ENCODE results near the gene CFAP70.

CFAP70 gene

GRCh38 chr10:73310475-73310874 is 48.2 kb downstream of the CFAP70 start:
- no peak overlapping the region for H3K4me3 ChIP-seq (ENCODE audit: low read length)
- DNase-seq (ENCODE audit: low read depth) = no peak
- no peak for TF ChIP-seq CTCF (IDR thresholded peaks at IDR 0.05; ENCODE audit: insufficient read depth, low read depth, low read length, missing control alignments)

DNA sequence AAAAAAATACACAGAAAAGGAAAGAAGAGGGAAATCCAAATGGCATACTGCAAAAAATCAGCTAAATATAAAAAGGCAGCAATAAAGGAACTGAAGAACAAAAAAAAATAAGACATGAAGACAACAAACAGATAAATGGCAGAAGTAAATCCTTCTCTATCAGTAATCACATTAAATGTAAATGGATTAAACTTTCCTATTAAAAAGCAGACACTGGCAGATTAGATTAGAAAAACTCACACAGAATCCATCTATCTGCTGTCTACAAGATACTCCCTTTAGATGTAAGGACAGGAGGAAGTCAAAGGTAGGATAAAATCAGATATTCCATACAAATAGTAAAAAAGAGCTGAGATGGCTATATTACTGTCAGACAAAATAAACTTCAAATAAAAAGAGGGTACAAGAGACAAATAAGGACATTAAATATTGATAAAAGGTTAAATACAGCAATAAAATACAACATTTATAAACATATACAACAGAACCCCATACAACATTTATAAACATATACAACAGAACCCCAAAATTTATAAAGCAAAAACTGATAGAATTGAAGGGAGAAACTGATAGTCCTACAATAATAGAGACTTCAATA is 51.4 kb downstream of the CFAP70 start:
- DNase-seq (ENCODE audit: low read depth) = no peak
- TF ChIP-seq CTCF (IDR thresholded peaks at IDR 0.05; ENCODE audit: insufficient read depth, low read depth, low read length, missing control alignments) = no peak
- no peak overlapping the region for H3K4me3 ChIP-seq (ENCODE audit: low read length)

DNA sequence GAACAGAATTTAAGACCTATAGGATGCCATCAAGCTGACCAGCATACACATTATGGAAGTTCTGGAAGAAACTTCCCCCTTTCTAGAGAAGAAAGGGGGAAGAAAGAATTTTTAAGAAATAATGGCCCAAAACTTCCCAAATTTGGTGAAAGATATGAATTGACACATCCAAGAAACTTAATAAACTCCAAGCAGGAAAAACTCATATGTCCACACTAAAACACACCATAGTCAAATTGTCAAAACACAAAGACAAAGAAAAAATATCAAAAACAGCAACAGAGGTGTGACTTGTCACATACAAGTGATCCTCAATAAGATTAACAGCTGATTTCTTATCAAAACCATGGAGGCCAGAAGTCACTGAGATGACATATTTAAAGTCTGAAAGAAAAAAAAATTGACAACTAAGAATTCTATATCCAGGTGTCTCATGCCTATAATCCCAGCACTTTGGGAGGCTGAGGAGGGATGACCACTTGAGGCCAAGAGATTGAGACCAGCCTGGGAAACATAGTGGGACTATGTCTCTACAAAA is 52.4 kb downstream of the CFAP70 start:
- H3K4me3 ChIP-seq (ENCODE audit: low read length) = no peak overlapping the region
- no peak for TF ChIP-seq CTCF (IDR thresholded peaks at IDR 0.05; ENCODE audit: insufficient read depth, low read depth, low read length, missing control alignments)

DNA sequence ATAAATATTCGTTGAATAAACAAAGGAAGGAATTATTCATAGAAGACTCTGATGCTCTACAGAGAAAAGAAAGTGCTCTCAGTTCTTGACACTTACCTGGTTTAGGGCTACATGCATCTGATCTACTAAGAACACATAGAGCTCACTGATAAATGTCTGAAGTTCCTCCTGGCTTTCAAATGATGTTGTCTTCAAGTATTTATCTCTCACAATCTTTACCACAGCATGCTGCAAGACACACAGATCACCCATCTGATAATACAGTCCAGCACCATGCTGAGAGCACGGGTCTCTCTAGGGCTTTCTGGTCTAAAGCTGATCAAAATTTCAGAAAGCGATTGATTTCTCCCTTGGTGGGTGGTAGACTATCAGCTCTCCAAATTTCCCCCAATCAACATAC is 61.7 kb downstream of the CFAP70 start:
- TF ChIP-seq CTCF (IDR thresholded peaks at IDR 0.05; ENCODE audit: insufficient read depth, low read depth, low read length, missing control alignments) = no peak
- no peak overlapping the region for H3K4me3 ChIP-seq (ENCODE audit: low read length)
- DNase-seq (ENCODE audit: low read depth) = no peak

More for the DNA sequence above, 52.4 kb downstream of the CFAP70 start:
- no peak for DNase-seq (ENCODE audit: low read depth)

DNA sequence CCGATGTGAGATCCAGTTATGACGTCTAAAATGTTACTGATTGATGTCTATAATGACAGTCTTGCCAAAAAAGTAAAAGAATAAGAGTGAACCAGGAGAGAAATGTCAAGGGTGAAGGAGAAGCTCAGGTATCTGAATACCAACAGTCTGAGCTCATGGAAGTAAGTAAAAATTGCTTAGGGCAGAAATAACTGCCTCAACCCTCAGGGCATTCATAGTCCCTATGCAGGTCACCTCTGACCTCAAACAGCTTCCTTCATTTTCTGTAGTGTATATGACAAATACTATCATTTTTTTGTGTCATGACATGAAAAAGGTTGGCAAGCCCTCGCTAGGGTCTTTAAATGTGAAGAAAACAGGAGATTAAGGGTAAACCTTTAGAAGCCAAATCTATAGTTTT is 65.2 kb downstream of the CFAP70 start:
- no peak overlapping the region for H3K4me3 ChIP-seq (ENCODE audit: low read length)
- no peak for TF ChIP-seq CTCF (IDR thresholded peaks at IDR 0.05; ENCODE audit: insufficient read depth, low read depth, low read length, missing control alignments)
- DNase-seq (ENCODE audit: low read depth) = no peak

DNA sequence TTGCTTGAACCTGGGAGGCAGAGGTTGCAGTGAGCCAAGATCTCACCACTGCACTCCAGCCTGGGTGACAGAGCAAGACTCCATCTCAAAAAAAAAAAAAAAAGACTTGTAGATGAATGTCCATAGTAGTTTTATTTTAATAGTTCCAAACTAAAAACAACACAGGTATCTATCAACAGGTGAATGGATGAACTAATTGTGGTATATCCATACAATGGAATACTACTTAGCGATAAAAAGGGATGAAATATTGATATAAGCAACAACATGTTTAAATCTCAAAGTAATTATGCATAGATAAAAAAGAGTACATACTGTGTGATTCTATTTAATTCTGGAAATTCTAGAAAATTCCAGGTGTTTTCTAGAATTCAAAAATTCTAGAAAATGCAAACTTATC is 68.7 kb downstream of the CFAP70 start:
- no peak for TF ChIP-seq CTCF (IDR thresholded peaks at IDR 0.05; ENCODE audit: insufficient read depth, low read depth, low read length, missing control alignments)
- H3K4me3 ChIP-seq (ENCODE audit: low read length) = no peak overlapping the region
- DNase-seq (ENCODE audit: low read depth) = no peak

GRCh38 chr10:73287441-73287840 is 71.2 kb downstream of the CFAP70 start:
- no peak for DNase-seq (ENCODE audit: low read depth)
- TF ChIP-seq CTCF (IDR thresholded peaks at IDR 0.05; ENCODE audit: insufficient read depth, low read depth, low read length, missing control alignments) = no peak
- H3K4me3 ChIP-seq (ENCODE audit: low read length) = no peak overlapping the region

All from epithelial cell of esophagus (primary cell).